Chondrocyte (in vitro differentiated cells): ENCODE data around the gene CPSF2. TPM values are rescaled to one million over a fixed set of nuclear protein-coding genes. Genes with fewer than 3 reads are reported as not detected.

Experiments used
- DNase-seq: peaks from one replicate; pipeline ENCODE4 v3.0.0; 2021; ENCODE audit warnings: mixed read lengths, low spot score
- H3K27ac Mint-ChIP-seq: one replicate; pipeline ENCODE4 v1.8.0; 2021; ENCODE audit warnings: mild to moderate bottlenecking, moderate library complexity, mixed read lengths; ENCODE audit not compliant: unreplicated experiment
- H3K27me3 Mint-ChIP-seq: 2 replicates; pipeline ENCODE4 v1.8.0; 2021; ENCODE audit warnings: low read depth, mixed read lengths
- H3K36me3 Mint-ChIP-seq: 2 replicates; pipeline ENCODE4 v1.8.0; 2021; ENCODE audit warnings: low read depth, mixed read lengths
- H3K4me1 Mint-ChIP-seq: 2 replicates; pipeline ENCODE4 v1.8.0; 2021; ENCODE audit warnings: low read depth, mild to moderate bottlenecking, mixed read lengths
- H3K4me3 Mint-ChIP-seq: one replicate; pipeline ENCODE4 v1.8.0; 2021; ENCODE audit warnings: mild to moderate bottlenecking, moderate library complexity, mixed read lengths; ENCODE audit not compliant: unreplicated experiment
- H3K9me3 Mint-ChIP-seq: 2 replicates; pipeline ENCODE4 v1.8.0; 2021; ENCODE audit warnings: low read depth, mixed read lengths
- total RNA-seq: library from RNA; stranded (reverse); gene quantifications from 3 replicates; pipeline ENCODE4 v1.2.1, GENCODE V29; 2021
- TF ChIP-seq, protein P1 (sequence below): fragments of 200-600 bp; sonication (generic); IDR thresholded peaks from 2 replicates; pipeline ENCODE4 v1.5.0; 2021; ENCODE audit warnings: antibody characterized with exemption, mild to moderate bottlenecking, moderate library complexity

Gene CPSF2
- total RNA-seq, 1 donor from 2014 or later = 65.0 TPM

DNA sequence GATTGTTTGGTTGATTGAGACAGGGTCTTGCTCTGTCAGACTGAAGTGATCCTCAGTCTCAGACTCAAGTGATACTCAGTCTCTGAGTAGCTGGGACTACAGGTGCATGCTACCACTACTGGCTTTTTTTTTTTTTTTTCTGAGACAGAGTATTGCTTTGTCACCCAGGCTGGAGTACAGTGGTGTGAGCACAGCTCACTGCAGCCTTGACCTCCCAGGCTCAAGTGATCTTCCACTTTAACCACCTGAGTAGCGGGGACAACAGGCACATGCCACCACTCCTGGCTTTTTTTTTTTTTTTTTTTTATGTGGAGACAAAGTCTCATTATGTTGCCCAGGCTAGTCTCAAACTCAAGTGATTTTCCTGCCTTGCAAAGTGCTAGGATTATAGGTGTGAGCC is 31.8 kb downstream of the CPSF2 start:
- Mint-ChIP-seq H3K4me1 (peaks cover 17% of the 10 kb centered on the region), H3K36me3 (peaks cover 22% of the 10 kb centered on the region), H3K4me3 (no peak overlapping the region), H3K27ac (peak overlapping the region; percentile 93), H3K27me3 (no peaks in the 10 kb centered on the region), H3K9me3 (no peaks in the 10 kb centered on the region)
- DNase-seq = no peak
- TF ChIP-seq, protein P1, sequence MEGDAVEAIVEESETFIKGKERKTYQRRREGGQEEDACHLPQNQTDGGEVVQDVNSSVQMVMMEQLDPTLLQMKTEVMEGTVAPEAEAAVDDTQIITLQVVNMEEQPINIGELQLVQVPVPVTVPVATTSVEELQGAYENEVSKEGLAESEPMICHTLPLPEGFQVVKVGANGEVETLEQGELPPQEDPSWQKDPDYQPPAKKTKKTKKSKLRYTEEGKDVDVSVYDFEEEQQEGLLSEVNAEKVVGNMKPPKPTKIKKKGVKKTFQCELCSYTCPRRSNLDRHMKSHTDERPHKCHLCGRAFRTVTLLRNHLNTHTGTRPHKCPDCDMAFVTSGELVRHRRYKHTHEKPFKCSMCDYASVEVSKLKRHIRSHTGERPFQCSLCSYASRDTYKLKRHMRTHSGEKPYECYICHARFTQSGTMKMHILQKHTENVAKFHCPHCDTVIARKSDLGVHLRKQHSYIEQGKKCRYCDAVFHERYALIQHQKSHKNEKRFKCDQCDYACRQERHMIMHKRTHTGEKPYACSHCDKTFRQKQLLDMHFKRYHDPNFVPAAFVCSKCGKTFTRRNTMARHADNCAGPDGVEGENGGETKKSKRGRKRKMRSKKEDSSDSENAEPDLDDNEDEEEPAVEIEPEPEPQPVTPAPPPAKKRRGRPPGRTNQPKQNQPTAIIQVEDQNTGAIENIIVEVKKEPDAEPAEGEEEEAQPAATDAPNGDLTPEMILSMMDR = no peak

DNA sequence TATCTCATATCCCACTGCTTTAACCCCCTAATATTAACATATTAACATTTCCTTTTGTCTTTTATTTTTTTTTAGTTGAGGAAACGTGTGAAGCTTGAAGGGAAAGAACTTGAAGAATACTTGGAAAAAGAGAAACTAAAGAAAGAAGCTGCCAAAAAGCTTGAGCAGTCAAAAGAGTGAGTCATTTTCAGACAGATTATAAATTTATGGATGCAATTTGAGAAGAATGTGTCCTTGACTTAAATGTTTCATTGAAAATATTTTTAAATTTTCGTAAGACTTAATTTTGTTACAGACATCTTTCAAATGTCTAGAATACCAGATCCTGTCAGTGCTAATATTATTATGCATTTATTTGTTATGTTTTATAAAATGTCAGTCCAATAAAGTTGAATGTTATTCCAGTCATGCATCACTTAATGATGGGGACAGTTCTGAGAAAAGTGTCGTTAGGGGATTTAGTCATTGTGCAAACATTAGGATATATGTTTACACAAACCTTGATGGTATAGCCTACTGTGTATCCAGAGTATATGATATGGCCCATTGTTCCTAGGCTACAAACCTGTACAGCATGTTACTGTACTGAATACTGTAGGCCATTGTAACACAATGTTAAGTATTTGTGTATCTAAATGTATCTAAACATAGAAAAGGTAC is 32.6 kb downstream of the CPSF2 start:
- Mint-ChIP-seq H3K27ac (peak overlapping the region; percentile 93), H3K9me3 (no peaks in the 10 kb centered on the region), H3K36me3 (peaks cover 20% of the 10 kb centered on the region), H3K27me3 (no peaks in the 10 kb centered on the region), H3K4me1 (peaks cover 17% of the 10 kb centered on the region), H3K4me3 (no peak overlapping the region)
- no peak for DNase-seq
- TF ChIP-seq, protein P1 = no peak

DNA sequence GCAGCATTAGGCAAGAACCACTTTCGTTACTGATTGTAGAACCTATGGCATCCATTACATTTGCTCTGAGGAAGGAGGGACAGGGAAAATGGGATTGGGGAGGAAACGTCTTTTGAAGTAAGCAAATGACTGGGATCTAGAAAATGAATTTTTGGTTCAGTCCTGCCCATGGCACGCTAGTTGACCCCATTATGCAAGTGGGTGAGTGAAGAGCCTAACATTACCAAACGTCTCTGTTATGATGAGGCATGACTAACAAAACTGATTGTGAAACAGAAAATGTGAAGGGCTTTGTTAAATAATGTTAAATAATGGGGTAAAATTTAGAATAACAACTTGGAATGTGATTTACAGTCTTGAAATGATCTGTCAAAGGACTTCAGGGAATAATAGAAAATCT is 38.9 kb downstream of the CPSF2 start:
- TF ChIP-seq, protein P1 = no peak

DNA sequence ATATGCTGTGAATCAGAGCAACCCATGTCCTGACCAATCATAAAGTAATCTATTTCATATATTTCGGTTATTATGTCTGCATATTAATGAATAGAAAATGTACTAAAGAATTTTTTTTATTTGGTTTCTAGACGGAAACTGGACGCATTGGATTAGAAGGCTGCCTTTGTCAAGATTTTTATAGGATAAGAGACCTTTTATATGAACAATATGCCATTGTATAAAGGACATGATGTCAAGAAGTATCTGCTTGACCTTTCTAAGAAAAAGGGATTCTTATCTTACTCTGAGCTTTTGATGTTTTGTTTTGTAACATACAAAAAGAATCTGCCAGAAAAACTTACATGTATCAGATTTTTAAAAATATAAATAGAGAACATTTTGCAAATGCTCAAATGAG is 39.8 kb downstream of the CPSF2 start:
- TF ChIP-seq, protein P1 = no peak
- Mint-ChIP-seq H3K4me1 (no peaks in the 10 kb centered on the region), H3K27ac (no peak overlapping the region), H3K9me3 (peaks cover 12% of the 10 kb centered on the region), H3K4me3 (no peak overlapping the region), H3K27me3 (no peaks in the 10 kb centered on the region), H3K36me3 (peaks cover 47% of the 10 kb centered on the region)
- DNase-seq = no peak

More for the DNA sequence above, 38.9 kb downstream of the CPSF2 start:
- no peak overlapping the region for H3K4me3 Mint-ChIP-seq
- no peaks in the 10 kb centered on the region for H3K4me1 Mint-ChIP-seq
- H3K36me3 Mint-ChIP-seq = peaks cover 45% of the 10 kb centered on the region
- no peaks in the 10 kb centered on the region for H3K27me3 Mint-ChIP-seq
- H3K27ac Mint-ChIP-seq = peak overlapping the region; percentile 28
- no peak for DNase-seq
- H3K9me3 Mint-ChIP-seq = peaks cover 12% of the 10 kb centered on the region

DNA sequence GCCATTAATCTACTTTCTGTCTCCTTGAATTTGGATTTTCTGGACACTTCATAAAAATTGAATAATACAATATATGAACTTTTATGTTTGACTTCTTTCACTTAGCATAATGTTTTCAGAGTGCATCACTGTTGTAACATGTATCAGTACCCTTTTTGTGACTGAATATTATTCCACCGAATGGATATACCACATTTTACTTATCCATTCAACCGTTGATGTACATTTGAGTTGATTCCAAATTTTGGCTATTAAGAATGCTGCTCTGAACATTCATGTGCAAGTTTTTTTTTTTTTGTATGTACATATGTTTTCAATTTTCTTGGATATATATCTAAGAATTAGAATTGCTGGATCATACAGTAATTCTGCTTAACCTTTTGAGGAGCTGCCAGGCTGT is 43.2 kb downstream of the CPSF2 start:
- no peak overlapping the region for H3K27ac Mint-ChIP-seq
- DNase-seq = no peak
- H3K9me3 Mint-ChIP-seq = peaks cover 12% of the 10 kb centered on the region
- H3K4me3 Mint-ChIP-seq = no peak overlapping the region
- no peaks in the 10 kb centered on the region for H3K4me1 Mint-ChIP-seq
- H3K27me3 Mint-ChIP-seq = no peaks in the 10 kb centered on the region
- TF ChIP-seq, protein P1 = no peak
- H3K36me3 Mint-ChIP-seq = peaks cover 40% of the 10 kb centered on the region
